ENCODE measurements around the gene XCL1.
A peak's percentile ranks its signal among the peaks of the same experiment; 100 is the strongest.
"Not testable (repeated sequence)": the region's sequence is repeated elsewhere in the genome, so short reads cannot be mapped to it uniquely, and the experiment has no call there.

The XCL1 gene

GRCh38 chr1:168581817-168582572 lies 5.6 kb downstream of the XCL1 start:
- H3K9me3 Mint-ChIP-seq, result no peaks in the 10 kb centered on the region
- no peaks in the 10 kb centered on the region for H3K27me3 Mint-ChIP-seq
- peaks cover 15% of the 10 kb centered on the region for H3K4me1 Mint-ChIP-seq (ENCODE audit: low read depth)
- H3K36me3 Mint-ChIP-seq (ENCODE audit: low read depth), result peaks cover 2% of the 10 kb centered on the region
- no peak for DNase-seq
- H3K27ac Mint-ChIP-seq, result no peak overlapping the region
- H3K4me3 Mint-ChIP-seq, result no peak overlapping the region

DNA sequence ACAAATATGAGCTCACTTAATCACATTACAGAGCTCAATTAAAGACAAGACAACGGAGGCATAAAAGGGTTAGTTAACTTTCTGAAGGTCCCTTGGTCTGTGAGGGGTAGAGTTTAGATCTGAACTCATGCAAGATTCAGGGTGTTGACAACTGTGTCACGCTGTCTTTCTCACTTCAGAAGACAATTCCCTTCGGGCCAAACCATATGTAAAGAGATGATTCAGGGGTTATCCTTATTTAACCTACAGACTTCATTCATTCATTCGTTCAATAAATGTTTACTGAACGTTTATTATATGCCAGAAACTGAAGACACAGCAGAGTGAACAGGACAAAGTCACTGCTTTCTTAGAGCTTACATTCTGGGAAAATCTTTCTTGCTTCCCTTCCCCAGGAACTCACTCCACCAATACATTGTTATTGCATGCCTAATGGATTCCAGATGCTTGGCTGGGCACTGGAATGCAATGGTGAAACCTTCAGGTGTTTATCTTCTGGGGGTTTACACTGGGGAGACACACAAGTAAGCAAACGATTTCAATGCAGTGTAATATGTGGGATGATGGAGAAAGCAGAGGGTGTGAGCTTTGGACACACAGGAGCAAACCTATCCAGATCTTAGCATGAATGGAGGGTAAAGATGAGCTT lies 6.4 kb downstream of the XCL1 start:
- Mint-ChIP-seq H3K36me3 (ENCODE audit: low read depth) (no peaks in the 10 kb centered on the region), H3K4me3 (no peak overlapping the region), H3K27ac (no peak overlapping the region), H3K9me3 (peaks cover 4% of the 10 kb centered on the region), H3K27me3 (no peaks in the 10 kb centered on the region), H3K4me1 (ENCODE audit: low read depth) (peaks cover 10% of the 10 kb centered on the region)
- DNase-seq, result no peak

- Mint-ChIP-seq H3K36me3 (ENCODE audit: low read depth) (no peaks in the 10 kb centered on the region), H3K4me3 (no peak overlapping the region), H3K9me3 (peaks cover 4% of the 10 kb centered on the region), H3K4me1 (ENCODE audit: low read depth) (peaks cover 6% of the 10 kb centered on the region), H3K27me3 (no peaks in the 10 kb centered on the region), H3K27ac (no peak overlapping the region)
- no peak for DNase-seq
Measured at GRCh38 chr1:168583571-168583970, 7.2 kb downstream of the XCL1 start.

- Mint-ChIP-seq H3K27me3 (no peaks in the 10 kb centered on the region), H3K9me3 (peaks cover 4% of the 10 kb centered on the region)
Measured at GRCh38 chr1:168585191-168585590, 8.8 kb downstream of the XCL1 start.

GRCh38 chr1:168585937-168586336 lies 9.5 kb downstream of the XCL1 start:
- H3K9me3 Mint-ChIP-seq, result peaks cover 4% of the 10 kb centered on the region
- no peak for DNase-seq
- no peaks in the 10 kb centered on the region for H3K27me3 Mint-ChIP-seq
- H3K4me3 Mint-ChIP-seq, result no peak overlapping the region
- no peak overlapping the region for H3K27ac Mint-ChIP-seq
- no peaks in the 10 kb centered on the region for H3K36me3 Mint-ChIP-seq (ENCODE audit: low read depth)
- H3K4me1 Mint-ChIP-seq (ENCODE audit: low read depth), result no peaks in the 10 kb centered on the region

More at GRCh38 chr1:168585191-168585590, 8.8 kb downstream of the XCL1 start:
- no peak overlapping the region for H3K27ac Mint-ChIP-seq
- H3K4me3 Mint-ChIP-seq, result no peak overlapping the region
- H3K36me3 Mint-ChIP-seq (ENCODE audit: low read depth), result no peaks in the 10 kb centered on the region
- no peak for DNase-seq
- peaks cover 2% of the 10 kb centered on the region for H3K4me1 Mint-ChIP-seq (ENCODE audit: low read depth)

DNA sequence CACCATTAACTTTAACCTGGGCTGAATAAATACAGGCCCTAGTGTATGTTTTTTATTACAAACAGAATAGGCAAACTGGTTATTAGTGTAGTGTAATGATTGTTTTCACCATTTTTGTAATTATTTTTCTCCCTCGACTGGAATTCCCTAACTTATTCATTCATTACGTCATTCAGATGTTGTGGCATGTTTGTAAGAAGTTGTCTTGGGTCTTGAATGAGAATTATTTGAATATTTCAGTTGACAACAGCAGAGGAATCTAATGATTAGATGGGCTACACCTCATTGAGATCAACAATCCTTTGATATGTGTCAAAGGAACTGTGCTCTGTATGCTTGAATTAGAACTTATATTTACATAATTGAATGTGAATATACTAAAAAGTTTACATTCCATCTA lies 12.8 kb downstream of the XCL1 start:
- Mint-ChIP-seq H3K27ac (no peak overlapping the region), H3K27me3 (no peaks in the 10 kb centered on the region), H3K4me1 (ENCODE audit: low read depth) (no peaks in the 10 kb centered on the region), H3K36me3 (ENCODE audit: low read depth) (no peaks in the 10 kb centered on the region), H3K9me3 (peaks cover 4% of the 10 kb centered on the region), H3K4me3 (no peak overlapping the region)
- no peak for DNase-seq

DNA sequence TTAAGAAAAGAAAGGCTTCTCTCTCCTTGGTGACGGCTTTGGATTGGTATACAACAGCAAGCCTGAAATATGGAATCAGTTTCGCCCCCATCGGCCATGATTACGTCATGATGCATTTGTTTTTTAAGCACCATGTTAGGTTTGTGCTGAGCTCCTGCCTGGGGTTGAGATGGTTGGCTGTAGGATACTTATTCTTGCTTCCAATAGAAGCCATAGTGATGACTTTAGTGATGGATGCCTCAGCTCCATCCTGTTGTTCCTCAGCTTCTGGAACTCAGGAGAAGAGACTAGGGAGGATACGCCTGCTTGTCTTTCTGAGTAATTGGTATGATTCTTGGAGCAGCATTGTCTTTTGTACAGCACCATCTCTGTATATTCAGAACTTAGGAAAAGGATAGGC lies 14.7 kb downstream of the XCL1 start:
- DNase-seq, result no peak
- peaks cover 4% of the 10 kb centered on the region for H3K9me3 Mint-ChIP-seq
- H3K36me3 Mint-ChIP-seq (ENCODE audit: low read depth), result no peaks in the 10 kb centered on the region
- no peaks in the 10 kb centered on the region for H3K4me1 Mint-ChIP-seq (ENCODE audit: low read depth)
- H3K27ac Mint-ChIP-seq, result no peak overlapping the region
- no peak overlapping the region for H3K4me3 Mint-ChIP-seq
- H3K27me3 Mint-ChIP-seq, result no peaks in the 10 kb centered on the region

GRCh38 chr1:168591641-168592250 lies 15.3 kb downstream of the XCL1 start:
- Mint-ChIP-seq H3K36me3 (ENCODE audit: low read depth) (no peaks in the 10 kb centered on the region), H3K4me1 (ENCODE audit: low read depth) (no peaks in the 10 kb centered on the region), H3K4me3 (no peak overlapping the region), H3K27me3 (no peaks in the 10 kb centered on the region), H3K9me3 (peaks cover 4% of the 10 kb centered on the region), H3K27ac (no peak overlapping the region)
- no peak for DNase-seq

GRCh38 chr1:168595403-168595802 lies 19.0 kb downstream of the XCL1 start:
- H3K4me3 Mint-ChIP-seq; DNase-seq; H3K27me3 Mint-ChIP-seq; H3K27ac Mint-ChIP-seq; H3K9me3 Mint-ChIP-seq; H3K36me3 Mint-ChIP-seq (ENCODE audit: low read depth): not testable (repeated sequence)
- peaks cover 14% of the 10 kb centered on the region for H3K4me1 Mint-ChIP-seq (ENCODE audit: low read depth)

DNA sequence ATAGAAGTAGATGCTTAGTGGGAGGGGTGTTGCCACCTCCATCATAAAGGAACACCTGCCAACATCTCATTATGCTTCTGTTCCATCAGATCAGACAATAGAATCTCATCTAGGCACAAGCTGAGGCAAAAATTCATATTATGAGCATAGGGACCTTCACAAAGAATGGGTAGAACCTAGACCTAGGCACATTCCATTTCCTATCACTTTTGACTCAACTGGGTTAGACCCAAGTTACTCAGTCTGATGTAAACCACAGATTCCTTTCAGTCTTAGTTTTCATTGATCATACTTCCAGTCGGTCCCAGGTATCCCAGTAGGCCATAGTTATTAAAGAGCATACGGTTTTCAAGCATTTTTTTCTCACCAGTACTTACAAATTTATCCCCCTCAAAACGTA lies 21.7 kb downstream of the XCL1 start:
- H3K36me3 Mint-ChIP-seq (ENCODE audit: low read depth), result no peaks in the 10 kb centered on the region
- no peak for DNase-seq
- no peaks in the 10 kb centered on the region for H3K9me3 Mint-ChIP-seq
- H3K27ac Mint-ChIP-seq, result no peak overlapping the region
- H3K4me1 Mint-ChIP-seq (ENCODE audit: low read depth), result peaks cover 14% of the 10 kb centered on the region
- no peak overlapping the region for H3K4me3 Mint-ChIP-seq
- H3K27me3 Mint-ChIP-seq, result no peaks in the 10 kb centered on the region

GRCh38 chr1:168598892-168599291 lies 22.5 kb downstream of the XCL1 start:
- no peak overlapping the region for H3K27ac Mint-ChIP-seq
- no peaks in the 10 kb centered on the region for H3K36me3 Mint-ChIP-seq (ENCODE audit: low read depth)
- no peak for DNase-seq
- H3K4me1 Mint-ChIP-seq (ENCODE audit: low read depth), result peaks cover 14% of the 10 kb centered on the region
- no peaks in the 10 kb centered on the region for H3K27me3 Mint-ChIP-seq
- no peaks in the 10 kb centered on the region for H3K9me3 Mint-ChIP-seq
- H3K4me3 Mint-ChIP-seq, result no peak overlapping the region

DNA sequence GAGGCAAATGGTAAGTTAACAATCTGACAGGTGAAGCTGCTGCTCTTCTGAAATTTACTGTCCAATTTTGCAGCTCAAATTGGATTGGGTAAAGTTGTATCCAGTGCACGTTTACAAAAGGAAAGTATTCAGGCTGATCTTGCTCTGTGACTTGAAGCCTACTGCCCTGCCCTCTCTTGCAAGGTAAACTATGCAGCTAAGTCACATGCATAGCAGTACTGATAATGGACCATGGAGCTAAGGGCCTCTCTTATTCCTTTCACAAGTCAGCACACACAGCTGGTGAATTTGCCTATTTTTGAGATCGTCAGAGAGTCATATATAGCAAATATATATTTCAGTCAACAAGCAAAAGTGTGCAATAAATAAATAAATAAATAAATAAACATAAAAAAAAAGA lies 23.2 kb downstream of the XCL1 start:
- no peak overlapping the region for H3K27ac Mint-ChIP-seq

DNA sequence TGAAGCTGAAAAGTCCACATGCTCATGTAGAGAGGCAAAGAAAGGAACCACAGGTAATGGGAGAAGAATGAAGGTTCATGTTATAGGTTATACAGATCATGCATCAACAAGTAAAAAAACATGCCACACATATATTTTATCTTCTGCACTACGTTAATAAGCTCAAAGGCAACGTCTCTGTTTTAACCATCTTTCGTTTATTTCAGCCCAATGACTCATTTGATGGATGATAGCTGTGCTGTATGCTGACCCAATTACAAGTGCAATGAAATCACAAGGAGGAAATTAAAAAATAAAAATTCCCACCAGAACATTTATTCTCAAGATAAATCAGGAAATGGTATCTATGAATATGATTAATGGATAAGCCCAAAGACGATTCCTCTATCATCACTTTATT lies 24.6 kb downstream of the XCL1 start:
- DNase-seq, result no peak
- Mint-ChIP-seq H3K27me3 (no peaks in the 10 kb centered on the region), H3K4me3 (no peak overlapping the region), H3K4me1 (ENCODE audit: low read depth) (peaks cover 14% of the 10 kb centered on the region), H3K27ac (no peak overlapping the region), H3K9me3 (no peaks in the 10 kb centered on the region), H3K36me3 (ENCODE audit: low read depth) (no peaks in the 10 kb centered on the region)

More for the DNA sequence above, 23.2 kb downstream of the XCL1 start:
- H3K4me3 Mint-ChIP-seq, result no peak overlapping the region
- H3K9me3 Mint-ChIP-seq, result no peaks in the 10 kb centered on the region
- peaks cover 14% of the 10 kb centered on the region for H3K4me1 Mint-ChIP-seq (ENCODE audit: low read depth)
- H3K27me3 Mint-ChIP-seq, result no peaks in the 10 kb centered on the region
- no peaks in the 10 kb centered on the region for H3K36me3 Mint-ChIP-seq (ENCODE audit: low read depth)
- DNase-seq, result no peak

DNA sequence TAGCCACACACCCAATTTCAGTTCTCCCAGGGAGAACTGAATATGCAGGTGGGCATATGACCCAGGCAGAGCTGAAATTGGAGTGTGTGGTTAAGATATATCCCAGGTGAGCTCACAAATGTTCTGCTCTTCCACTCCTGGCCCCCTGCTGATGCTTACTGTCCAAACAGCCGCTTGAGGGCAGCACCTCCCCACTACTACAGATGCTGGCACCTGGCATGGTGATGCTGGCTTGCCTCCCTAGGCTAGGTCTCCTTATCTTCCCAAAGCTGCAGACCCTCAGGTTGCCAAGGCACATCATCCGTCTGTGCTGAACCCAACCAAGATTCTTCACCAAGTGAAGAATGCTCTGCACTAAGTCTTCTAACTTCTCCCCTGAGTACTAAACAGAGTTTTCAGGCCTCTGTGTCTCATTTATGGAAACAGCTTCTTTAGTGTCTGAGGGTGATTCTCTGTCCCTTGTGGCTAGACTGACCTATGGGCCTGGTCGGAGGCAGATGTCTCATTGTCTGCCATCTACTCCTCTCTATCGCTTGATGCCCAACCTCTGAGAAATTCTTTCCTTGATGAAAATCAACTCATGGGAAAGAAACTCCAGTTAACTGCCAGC lies 27.2 kb downstream of the XCL1 start:
- H3K4me3 Mint-ChIP-seq, result no peak overlapping the region
- peak; percentile 81 for DNase-seq
- H3K36me3 Mint-ChIP-seq (ENCODE audit: low read depth), result no peaks in the 10 kb centered on the region
- H3K27ac Mint-ChIP-seq, result no peak overlapping the region
- peaks cover 5% of the 10 kb centered on the region for H3K4me1 Mint-ChIP-seq (ENCODE audit: low read depth)
- no peaks in the 10 kb centered on the region for H3K9me3 Mint-ChIP-seq
- no peaks in the 10 kb centered on the region for H3K27me3 Mint-ChIP-seq

GRCh38 chr1:168605443-168605842 lies 29.0 kb downstream of the XCL1 start:
- Mint-ChIP-seq H3K27ac (no peak overlapping the region), H3K4me3 (no peak overlapping the region), H3K36me3 (ENCODE audit: low read depth) (no peaks in the 10 kb centered on the region), H3K9me3 (no peaks in the 10 kb centered on the region), H3K27me3 (no peaks in the 10 kb centered on the region), H3K4me1 (ENCODE audit: low read depth) (no peaks in the 10 kb centered on the region)
- DNase-seq, result no peak
